HUES48 (cell line): ENCODE measurements around the gene ROR1.

ENCODE experiments used
- H3K27ac ChIP-seq: one replicate; pipeline ENCODE4 v1.7.0; 2013; ENCODE audit warnings: low read depth, low read length, inconsistent platforms
- H3K27me3 ChIP-seq: 2 replicates; pipeline ENCODE4 v1.6.1; 2013; ENCODE audit warnings: mild to moderate bottlenecking, low read length; ENCODE audit not compliant: control insufficient read depth, insufficient read depth
- H3K36me3 ChIP-seq: 2 replicates; pipeline ENCODE4 v1.6.1; 2013; ENCODE audit warnings: low read length; ENCODE audit not compliant: control insufficient read depth, insufficient read depth
- H3K4me1 ChIP-seq: 2 replicates; pipeline ENCODE4 v1.6.1; 2013; ENCODE audit warnings: mild to moderate bottlenecking, low read length; ENCODE audit not compliant: control insufficient read depth, insufficient read depth
- H3K4me3 ChIP-seq: 2 replicates; pipeline ENCODE4 v1.5.1; 2013; ENCODE audit warnings: mild to moderate bottlenecking, low read depth, low read length
- H3K9ac ChIP-seq: 2 replicates; pipeline ENCODE4 v1.6.1; 2013; ENCODE audit warnings: mild to moderate bottlenecking, low read depth, low read length, moderate library complexity
- H3K9me3 ChIP-seq: 2 replicates; pipeline ENCODE4 v1.6.1; 2013; ENCODE audit warnings: low read length; ENCODE audit not compliant: control insufficient read depth, insufficient read depth

Gene ROR1

GRCh38 chr1:64186138-64186897 is 412.5 kb downstream of the ROR1 start:
- Histone ChIP-seq H3K9me3 (no peaks in the 10 kb centered on the region), H3K9ac (no peak overlapping the region), H3K27ac (no peak overlapping the region), H3K27me3 (no peaks in the 10 kb centered on the region), H3K4me3 (no peak overlapping the region), H3K36me3 (no peaks in the 10 kb centered on the region), H3K4me1 (peaks cover 6% of the 10 kb centered on the region; the same call in 1 of the 2 replicates)

- Histone ChIP-seq H3K4me1 (peaks cover 6% of the 10 kb centered on the region; the same call in 1 of the 2 replicates), H3K27ac (no peak overlapping the region), H3K4me3 (no peak overlapping the region), H3K9ac (no peak overlapping the region), H3K36me3 (no peaks in the 10 kb centered on the region), H3K27me3 (no peaks in the 10 kb centered on the region), H3K9me3 (no peaks in the 10 kb centered on the region)
Measured at GRCh38 chr1:64186898-64187280, 413.1 kb downstream of the ROR1 start.

- Histone ChIP-seq H3K27me3 (no peaks in the 10 kb centered on the region), H3K4me1 (peaks cover 6% of the 10 kb centered on the region; the same call in 1 of the 2 replicates), H3K4me3 (no peak overlapping the region), H3K27ac (no peak overlapping the region), H3K9me3 (no peaks in the 10 kb centered on the region), H3K36me3 (no peaks in the 10 kb centered on the region), H3K9ac (no peak overlapping the region)
Measured at GRCh38 chr1:64187646-64188045, 413.8 kb downstream of the ROR1 start.

- Histone ChIP-seq H3K4me1 (peaks cover 14% of the 10 kb centered on the region), H3K36me3 (no peaks in the 10 kb centered on the region), H3K27ac (no peak overlapping the region), H3K4me3 (no peak overlapping the region), H3K9ac (no peak overlapping the region), H3K9me3 (no peaks in the 10 kb centered on the region), H3K27me3 (no peaks in the 10 kb centered on the region)
Measured at GRCh38 chr1:64192290-64192689, 418.5 kb downstream of the ROR1 start.

GRCh38 chr1:64194168-64195080 is 420.6 kb downstream of the ROR1 start:
- H3K27ac ChIP-seq: no peak overlapping the region
- peaks cover 14% of the 10 kb centered on the region for H3K4me1 ChIP-seq
- no peak overlapping the region for H3K4me3 ChIP-seq
- H3K9ac ChIP-seq: no peak overlapping the region
- no peaks in the 10 kb centered on the region for H3K9me3 ChIP-seq
- no peaks in the 10 kb centered on the region for H3K27me3 ChIP-seq
- H3K36me3 ChIP-seq: no peaks in the 10 kb centered on the region

GRCh38 chr1:64195081-64195395 is 421.2 kb downstream of the ROR1 start:
- no peak overlapping the region for H3K27ac ChIP-seq
- H3K9ac ChIP-seq: no peak overlapping the region
- no peaks in the 10 kb centered on the region for H3K9me3 ChIP-seq
- peaks cover 14% of the 10 kb centered on the region for H3K4me1 ChIP-seq
- H3K27me3 ChIP-seq: no peaks in the 10 kb centered on the region
- no peak overlapping the region for H3K4me3 ChIP-seq
- H3K36me3 ChIP-seq: no peaks in the 10 kb centered on the region

GRCh38 chr1:64196074-64196870 is 422.5 kb downstream of the ROR1 start:
- Histone ChIP-seq H3K27me3 (no peaks in the 10 kb centered on the region), H3K27ac (no peak overlapping the region), H3K9ac (no peak overlapping the region), H3K4me1 (peaks cover 14% of the 10 kb centered on the region), H3K9me3 (no peaks in the 10 kb centered on the region), H3K36me3 (no peaks in the 10 kb centered on the region), H3K4me3 (no peak overlapping the region)

- no peaks in the 10 kb centered on the region for H3K27me3 ChIP-seq
Measured at GRCh38 chr1:64197076-64197475, 423.3 kb downstream of the ROR1 start.

GRCh38 chr1:64199154-64199553 is 425.3 kb downstream of the ROR1 start:
- Histone ChIP-seq H3K4me1 (peaks cover 11% of the 10 kb centered on the region), H3K27ac (no peak overlapping the region), H3K36me3 (no peaks in the 10 kb centered on the region), H3K27me3 (no peaks in the 10 kb centered on the region), H3K9me3 (no peaks in the 10 kb centered on the region), H3K4me3 (no peak overlapping the region), H3K9ac (no peak overlapping the region)

More at GRCh38 chr1:64197076-64197475, 423.3 kb downstream of the ROR1 start:
- Histone ChIP-seq H3K9ac (no peak overlapping the region), H3K4me1 (peaks cover 14% of the 10 kb centered on the region), H3K36me3 (no peaks in the 10 kb centered on the region), H3K9me3 (no peaks in the 10 kb centered on the region), H3K4me3 (no peak overlapping the region), H3K27ac (no peak overlapping the region)

GRCh38 chr1:64200064-64200463 is 426.2 kb downstream of the ROR1 start:
- no peak overlapping the region for H3K9ac ChIP-seq
- H3K4me1 ChIP-seq: peaks cover 2% of the 10 kb centered on the region
- H3K4me3 ChIP-seq: no peak overlapping the region
- no peaks in the 10 kb centered on the region for H3K9me3 ChIP-seq
- H3K27ac ChIP-seq: no peak overlapping the region
- no peaks in the 10 kb centered on the region for H3K27me3 ChIP-seq
- no peaks in the 10 kb centered on the region for H3K36me3 ChIP-seq
